Epithelial cell of proximal tubule (primary cell): Measurements from ENCODE around the gene PNLIPRP1. TPM values are rescaled to one million over a fixed set of nuclear protein-coding genes. Genes with fewer than 3 reads are reported as not detected.

ENCODE experiments used
- DNase-seq: peaks from one replicate; pipeline ENCODE4 v3.0.0-alpha.2; 2011; ENCODE audit warnings: low read depth
- H3K4me3 ChIP-seq: 2 replicates; pipeline ENCODE4 v1.5.1; 2011; ENCODE audit warnings: low read depth, mild to moderate bottlenecking, low read length
- total RNA-seq: library from RNA; depleted of rRNA; stranded (reverse); fragments of >200 nt; gene quantifications from 2 replicates; pipeline ENCODE4 v1.2.3, GENCODE V29; 2015
- TF ChIP-seq, protein P1 (sequence below): conservative IDR thresholded peaks from 2 replicates; pipeline ENCODE4 v1.5.1; 2012; ENCODE audit warnings: low read depth, mild to moderate bottlenecking, low read length

PNLIPRP1 gene
- total RNA-seq, 1 donor from 2014 or later = not detected

- no peak overlapping the region for H3K4me3 ChIP-seq
- DNase-seq = no peak
- TF ChIP-seq, protein P1, sequence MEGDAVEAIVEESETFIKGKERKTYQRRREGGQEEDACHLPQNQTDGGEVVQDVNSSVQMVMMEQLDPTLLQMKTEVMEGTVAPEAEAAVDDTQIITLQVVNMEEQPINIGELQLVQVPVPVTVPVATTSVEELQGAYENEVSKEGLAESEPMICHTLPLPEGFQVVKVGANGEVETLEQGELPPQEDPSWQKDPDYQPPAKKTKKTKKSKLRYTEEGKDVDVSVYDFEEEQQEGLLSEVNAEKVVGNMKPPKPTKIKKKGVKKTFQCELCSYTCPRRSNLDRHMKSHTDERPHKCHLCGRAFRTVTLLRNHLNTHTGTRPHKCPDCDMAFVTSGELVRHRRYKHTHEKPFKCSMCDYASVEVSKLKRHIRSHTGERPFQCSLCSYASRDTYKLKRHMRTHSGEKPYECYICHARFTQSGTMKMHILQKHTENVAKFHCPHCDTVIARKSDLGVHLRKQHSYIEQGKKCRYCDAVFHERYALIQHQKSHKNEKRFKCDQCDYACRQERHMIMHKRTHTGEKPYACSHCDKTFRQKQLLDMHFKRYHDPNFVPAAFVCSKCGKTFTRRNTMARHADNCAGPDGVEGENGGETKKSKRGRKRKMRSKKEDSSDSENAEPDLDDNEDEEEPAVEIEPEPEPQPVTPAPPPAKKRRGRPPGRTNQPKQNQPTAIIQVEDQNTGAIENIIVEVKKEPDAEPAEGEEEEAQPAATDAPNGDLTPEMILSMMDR = no peak
Measured at GRCh38 chr10:116554628-116555027, 36.1 kb upstream of the PNLIPRP1 start.

DNA sequence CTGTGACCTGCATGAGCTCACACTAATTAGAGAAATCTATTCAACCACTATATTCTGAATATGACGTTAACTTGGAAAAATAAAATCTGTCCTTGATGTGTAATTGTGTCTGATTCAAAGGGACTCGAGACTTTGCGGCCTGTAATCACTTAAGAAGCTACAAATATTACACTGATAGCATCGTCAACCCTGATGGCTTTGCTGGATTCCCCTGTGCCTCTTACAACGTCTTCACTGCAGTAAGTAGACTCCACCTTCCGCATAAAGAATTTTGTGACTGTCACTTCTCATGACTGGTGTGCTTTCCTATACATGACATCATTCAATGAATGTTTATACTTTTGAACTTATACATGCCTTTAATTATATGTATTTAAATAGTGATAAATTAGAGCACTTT, 34.9 kb upstream of the PNLIPRP1 start:
- no peak for DNase-seq
- TF ChIP-seq, protein P1 = no peak
- no peak overlapping the region for H3K4me3 ChIP-seq

DNA sequence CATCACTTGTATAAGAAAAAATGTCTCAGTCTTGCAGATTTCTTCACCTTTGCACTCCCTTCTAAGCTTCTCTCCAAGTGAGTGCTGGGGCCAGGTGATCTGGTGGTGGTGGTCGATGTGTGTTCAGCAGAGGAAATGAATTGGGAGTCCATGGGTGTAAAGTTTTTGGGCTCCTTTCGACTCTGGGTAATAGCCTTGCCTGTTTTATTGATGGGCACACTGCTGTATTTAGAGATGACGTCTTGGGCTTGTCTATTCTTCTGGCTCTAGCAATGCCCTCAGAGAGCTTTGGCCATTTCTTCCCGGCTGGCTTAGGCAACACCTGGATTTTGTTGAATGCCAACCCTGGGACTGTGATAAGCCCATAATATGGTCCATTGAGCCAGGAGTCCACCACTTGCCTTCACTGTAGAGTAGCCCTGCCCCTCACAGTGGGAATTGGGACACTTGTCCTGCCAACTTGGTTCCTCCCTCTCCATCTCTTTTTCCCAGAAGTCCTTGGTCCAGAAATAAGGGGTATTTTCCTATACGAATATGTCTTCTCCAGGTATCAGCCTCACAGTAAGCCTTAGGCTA, 33.4 kb upstream of the PNLIPRP1 start:
- TF ChIP-seq, protein P1 = no peak
- no peak overlapping the region for H3K4me3 ChIP-seq

DNA sequence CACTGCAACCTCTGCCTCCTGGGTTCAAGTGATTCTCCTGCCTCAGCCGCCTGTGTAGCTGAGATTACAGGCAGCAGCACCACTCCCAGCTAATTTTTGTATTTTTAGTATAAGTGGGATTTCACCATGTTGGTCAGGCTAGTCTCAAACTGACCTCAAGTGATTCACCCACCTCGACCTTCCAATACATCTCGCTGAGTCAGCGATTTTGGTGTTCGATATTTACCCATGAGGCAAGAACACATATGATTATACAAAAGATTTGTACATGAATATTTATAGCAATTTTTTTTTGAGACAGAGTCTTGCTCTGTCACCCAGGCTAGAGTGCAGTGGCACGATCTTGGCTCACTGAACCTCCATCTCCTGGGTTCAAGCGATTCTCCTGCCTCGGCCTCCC, 25.2 kb upstream of the PNLIPRP1 start:
- DNase-seq = no peak
- H3K4me3 ChIP-seq = no peak overlapping the region
- TF ChIP-seq, protein P1 = no peak

More for the DNA sequence above, 33.4 kb upstream of the PNLIPRP1 start:
- no peak for DNase-seq

GRCh38 chr10:116566932-116567331, 23.8 kb upstream of the PNLIPRP1 start:
- no peak for DNase-seq
- H3K4me3 ChIP-seq = no peak overlapping the region
- TF ChIP-seq, protein P1 = no peak

- no peak for DNase-seq
- no peak overlapping the region for H3K4me3 ChIP-seq
- TF ChIP-seq, protein P1 = no peak
Measured at GRCh38 chr10:116567335-116567734, 23.4 kb upstream of the PNLIPRP1 start.

GRCh38 chr10:116574797-116575196, 16.0 kb upstream of the PNLIPRP1 start:
- DNase-seq = no peak
- TF ChIP-seq, protein P1 = no peak
- H3K4me3 ChIP-seq = no peak overlapping the region
